Epidermal melanocyte (primary cell): ENCODE results near the gene PI4KA.
"Not testable (repeated sequence)": the region's sequence is repeated elsewhere in the genome, so short reads cannot be mapped to it uniquely, and the experiment has no call there.

Source experiments
- DNase-seq: peaks from one replicate; pipeline ENCODE4 v3.0.0; 2011; ENCODE audit warnings: low spot score; ENCODE audit not compliant: insufficient read length

Gene PI4KA

DNA sequence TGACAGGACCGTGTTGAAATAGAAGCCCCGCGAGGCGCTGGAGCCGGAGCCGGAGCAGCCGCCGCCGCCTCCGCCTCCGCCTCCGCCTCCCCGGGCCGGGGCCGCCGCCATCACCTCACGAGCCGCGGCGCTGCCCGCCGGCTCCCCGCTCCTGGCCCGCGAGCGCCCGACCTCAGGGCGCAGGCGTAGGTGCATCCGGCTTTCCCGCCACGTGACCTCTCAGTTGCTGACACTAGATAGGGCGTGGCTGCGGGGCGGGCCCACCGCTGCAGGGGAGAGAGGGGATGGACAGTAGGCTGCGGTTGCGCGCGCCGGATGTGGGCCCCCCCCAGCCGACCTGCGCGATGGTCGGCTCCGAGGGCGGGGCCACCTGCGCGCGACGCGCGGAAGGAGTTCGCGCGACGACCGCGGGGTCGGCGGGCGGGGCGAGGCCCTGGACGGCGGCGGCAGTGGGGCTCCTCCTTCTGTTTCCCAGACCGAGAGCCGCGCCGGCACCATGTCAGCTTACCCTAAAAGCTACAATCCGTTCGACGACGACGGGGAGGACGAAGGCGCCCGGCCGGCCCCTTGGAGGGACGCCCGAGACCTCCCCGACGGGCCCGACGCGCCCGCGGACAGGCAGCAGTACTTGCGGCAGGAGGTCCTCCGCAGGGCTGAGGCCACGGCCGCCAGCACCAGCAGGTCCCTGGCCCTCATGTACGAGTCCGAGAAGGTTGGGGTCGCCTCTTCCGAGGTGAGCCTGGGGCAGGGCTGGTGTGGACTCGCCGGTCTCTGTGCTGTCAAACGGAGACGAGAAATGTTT lies at the start of gene PI4KA, which contains the start of gene SNAP29:
Gene PI4KA (minus strand): TSS at position 197 of the 802 bp plus-strand sequence. CDS start 86 bp downstream, at position 111.
Gene SNAP29 (plus strand): TSS at position 393 of the 802 bp plus-strand sequence. CDS start 104 bp downstream, at position 497.
- DNase-seq: peak; percentile 99

DNA sequence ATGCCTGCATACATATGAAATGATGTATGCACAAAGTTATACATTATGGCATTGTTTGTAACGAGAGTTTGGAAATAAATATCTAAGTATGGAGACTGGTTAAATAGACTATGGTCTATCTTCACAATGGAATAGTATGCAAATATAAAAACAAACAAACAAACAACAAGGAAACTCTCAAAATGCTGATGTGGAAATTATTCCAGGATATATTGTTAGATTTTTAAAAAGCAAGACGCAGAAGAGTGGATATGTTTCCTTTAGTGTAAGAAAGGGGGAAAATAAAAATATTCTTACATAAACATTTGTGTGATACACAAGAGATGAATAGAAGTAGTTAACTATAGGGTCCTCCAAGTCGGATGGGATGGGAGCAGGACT lies 47.8 kb upstream of the PI4KA start:
- no peak for DNase-seq

DNA sequence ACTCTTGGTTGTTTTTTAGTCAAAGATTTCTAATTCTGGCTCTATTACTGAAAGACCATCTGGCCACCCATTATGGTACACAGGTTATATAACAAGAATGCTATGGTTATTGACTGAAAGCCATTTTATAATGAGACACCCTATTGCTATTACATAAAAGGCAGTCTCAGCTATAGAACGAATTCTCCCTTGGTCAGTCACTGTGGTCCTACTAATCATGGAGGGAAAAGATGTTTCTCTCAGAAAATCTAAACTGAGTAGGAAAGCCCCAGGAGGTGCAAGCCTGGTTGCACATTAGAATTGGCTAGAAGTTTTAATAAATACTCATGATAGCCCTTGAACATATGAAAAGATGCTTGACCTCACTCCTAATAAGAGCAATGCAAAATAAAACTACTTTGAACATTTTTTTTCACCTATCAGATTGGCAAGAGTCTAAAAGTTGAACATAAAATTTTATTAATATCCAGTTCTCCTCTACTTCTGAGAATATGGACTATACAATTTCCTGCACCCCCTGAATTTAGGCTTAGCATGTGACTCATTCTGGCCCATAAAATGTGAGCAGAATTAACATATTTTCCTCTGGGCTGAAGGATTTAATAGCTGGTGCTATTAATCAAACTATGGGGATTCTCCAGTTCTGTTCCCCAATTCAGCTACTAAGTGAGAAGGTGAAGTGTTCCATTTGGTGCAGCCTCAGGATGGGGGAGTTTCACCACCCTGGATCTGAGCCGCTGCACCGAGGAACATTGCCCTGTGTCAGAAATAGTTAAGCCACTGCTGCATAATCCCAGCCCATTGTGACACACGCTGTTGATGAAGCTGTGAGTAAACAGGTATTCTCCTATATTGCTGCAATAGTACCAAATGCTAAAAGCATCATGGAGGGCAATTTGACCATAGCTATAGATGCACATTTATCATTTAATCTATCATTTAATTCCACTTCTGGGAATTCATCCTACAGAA lies 47.1 kb upstream of the PI4KA start:
- DNase-seq: no peak

DNA sequence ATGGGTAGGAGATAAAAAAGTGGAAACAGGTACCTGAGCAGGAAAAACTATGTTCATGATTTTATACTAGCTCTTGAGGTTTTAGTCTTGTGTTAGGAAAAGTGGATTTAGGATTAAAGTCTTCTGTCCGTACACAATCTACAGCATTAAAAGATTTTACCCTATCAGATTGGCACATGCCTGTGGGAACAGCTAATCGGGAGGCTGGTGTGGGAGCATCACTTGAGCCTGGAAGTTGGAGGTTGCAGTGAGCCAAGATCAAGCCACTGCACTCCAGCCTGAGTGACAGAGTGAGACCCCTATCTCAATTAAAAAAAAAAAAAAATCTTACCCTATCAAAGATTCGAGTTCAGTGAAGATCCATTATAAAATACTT lies 46.4 kb upstream of the PI4KA start:
- no peak for DNase-seq

DNA sequence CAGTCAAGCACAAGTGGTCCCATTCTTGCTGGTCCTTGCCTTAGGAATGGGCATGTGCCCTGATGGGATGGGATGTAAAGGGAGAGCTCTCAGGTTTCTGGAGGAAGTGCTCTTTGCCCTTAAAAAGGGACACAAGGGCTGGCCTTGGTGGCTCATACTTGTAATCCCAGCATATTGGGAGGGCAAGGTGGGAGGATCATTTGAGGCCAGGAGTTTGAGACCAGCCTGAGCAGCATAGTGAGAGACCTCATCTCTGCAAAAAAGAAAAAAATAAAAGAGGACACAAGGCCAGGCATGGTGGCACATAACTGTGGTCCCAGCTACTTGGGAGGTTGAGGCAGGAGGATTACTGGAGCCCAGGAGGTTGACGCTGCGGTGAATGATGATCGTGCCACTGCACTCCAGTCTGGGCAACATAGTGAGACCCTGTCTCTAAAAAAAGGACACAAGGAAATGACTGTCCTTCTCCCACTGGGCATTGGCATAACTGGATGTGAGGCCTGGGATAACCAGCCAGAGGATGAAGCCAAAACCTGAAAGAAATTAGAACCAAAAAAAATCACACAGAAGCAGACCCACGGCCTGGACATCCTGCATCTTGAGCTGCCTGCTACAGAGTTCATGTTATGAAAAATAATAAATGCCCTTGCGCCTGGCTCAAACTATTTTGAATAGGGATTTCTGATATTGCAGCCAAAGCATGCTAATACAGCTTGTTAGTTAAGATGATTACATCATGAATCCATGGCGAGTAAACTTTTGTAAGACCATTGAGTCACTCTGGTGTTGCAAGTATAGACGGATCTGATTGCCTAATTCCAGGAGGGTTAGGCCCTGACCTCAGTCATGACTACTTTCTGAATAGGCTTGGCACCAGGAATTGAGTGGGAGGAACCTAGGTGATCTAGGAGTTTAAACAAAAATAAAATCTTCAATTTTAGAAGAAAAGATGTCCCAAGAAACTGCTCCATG lies 45.7 kb upstream of the PI4KA start:
- DNase-seq: peak; percentile 23

DNA sequence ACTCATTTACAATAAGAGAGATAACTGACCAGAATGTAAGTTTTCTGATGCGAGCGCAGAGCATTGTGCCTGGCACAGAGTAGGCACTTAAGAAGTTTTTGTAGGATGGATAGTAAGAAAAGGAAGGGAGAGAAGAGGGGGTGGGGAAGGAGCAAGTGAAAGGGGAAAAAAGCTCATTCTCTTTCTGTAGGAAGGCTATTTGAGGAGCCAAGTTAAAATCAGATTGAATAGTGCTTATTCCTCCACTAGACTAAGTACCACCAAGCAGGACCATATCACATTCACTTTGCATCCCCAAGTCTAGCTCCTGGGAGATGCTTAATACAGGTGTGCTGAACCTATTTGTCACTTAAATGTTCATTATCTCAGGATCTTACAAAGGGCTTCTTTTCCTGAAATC lies 44.5 kb upstream of the PI4KA start:
- no peak for DNase-seq

DNA sequence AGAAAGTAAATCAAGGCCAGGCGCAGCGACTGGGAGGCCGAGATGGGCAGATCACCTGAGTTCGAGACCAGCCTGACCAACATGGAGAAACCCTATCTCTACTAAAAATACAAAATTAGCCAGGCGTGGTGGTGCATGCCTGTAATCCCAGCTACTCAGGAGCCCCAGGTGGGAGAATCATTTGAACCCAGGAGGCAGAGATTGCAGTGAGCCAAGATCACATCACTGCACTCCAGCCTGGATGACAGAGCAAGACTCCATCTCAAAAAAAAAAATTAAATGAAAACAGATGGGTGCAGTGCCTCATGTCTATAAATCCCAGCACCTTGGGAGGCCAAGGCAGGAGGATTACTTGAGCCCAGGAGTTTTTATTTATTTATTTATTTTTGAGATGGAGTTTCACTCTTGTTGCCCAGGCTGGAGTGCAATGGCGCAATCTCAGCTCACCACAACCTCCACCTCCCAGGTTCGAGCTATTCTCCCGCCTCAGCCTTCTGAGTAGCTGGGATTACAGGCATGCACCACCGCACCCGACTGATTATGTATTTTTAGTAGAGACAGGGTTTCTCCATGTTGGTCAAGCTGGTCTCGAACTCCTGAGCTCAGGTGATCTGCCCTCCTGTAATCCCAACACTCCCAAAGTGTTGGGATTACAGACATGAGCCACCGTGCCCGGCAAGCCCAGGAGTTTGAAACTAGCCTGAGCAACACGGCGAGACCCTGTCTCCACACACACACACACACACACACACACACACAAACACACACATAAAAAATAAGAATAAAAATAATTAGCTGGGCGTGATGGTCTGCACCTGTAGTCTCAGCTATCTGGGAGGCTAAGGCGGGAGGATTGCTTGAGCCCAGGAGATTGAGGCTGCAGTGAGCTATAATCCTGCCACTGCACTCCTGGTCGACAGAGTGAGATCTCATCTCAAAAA lies 42.8 kb upstream of the PI4KA start:
- DNase-seq: not testable (repeated sequence)

DNA sequence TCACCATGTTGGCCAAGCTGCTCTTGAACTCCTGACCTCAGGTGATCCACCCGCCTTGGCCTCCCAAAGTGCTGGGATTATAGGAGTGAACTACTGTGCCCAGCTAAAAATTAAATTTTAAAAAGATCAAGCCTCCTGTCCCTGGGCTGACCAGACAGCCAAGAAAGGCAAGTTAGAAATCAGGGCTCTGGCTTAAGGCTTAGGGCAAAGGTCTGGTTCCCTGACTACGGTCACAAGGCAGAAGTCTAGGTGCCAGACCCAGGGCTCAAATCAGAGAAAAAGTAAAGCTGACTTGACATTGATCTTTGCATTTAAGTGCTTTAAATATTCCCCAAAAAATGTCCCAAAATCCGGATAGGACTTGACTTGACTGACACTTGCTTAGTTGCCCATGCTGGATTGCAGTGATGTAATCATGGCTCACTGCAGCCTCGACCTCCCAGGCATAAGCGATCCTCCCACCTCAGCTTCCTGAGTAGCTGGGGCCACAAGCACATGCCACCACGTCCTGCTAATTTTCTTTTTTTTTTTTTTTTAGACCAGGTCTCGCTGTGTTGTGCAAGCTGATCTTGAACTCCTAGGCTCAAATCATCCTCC lies 41.3 kb upstream of the PI4KA start:
- no peak for DNase-seq

DNA sequence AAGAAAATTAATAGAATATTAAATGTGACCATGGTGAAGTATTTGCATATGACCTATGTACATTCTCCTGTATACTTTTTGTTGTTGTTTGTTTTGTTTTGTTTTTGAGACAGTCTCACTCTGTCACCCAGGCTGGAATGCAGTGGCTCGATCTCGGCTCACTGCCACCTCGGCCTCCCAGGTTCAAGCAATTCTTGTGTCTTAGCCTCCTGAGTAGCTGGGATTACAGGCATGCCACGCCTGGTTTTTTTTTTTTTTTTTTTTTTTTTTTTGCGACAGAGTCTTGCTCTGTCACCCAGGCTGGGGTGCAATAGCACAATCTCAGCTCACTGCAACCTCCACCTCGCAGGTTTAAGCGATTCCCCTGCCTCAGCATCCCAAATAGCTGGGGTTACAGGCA lies 39.1 kb upstream of the PI4KA start:
- not testable (repeated sequence) for DNase-seq

DNA sequence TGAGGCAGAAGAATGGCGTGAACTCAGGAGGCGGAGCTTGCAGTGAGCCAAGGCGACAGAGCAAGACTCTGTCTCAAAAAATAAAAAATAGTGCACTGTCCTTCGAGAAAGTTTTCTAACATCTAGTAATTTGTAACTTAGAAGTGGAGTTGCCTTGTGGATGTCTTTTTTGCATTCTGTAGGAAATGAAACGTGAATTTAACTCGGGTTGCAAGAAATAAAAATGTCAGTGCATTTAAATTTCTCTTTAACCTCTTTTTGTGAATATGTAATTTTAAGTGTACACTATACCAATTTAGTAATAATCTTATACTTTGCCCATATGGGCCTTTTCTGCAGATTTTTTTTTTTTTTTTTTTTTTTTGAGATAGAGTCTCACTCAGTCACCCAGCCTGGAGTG lies 32.4 kb upstream of the PI4KA start:
- DNase-seq: no peak

DNA sequence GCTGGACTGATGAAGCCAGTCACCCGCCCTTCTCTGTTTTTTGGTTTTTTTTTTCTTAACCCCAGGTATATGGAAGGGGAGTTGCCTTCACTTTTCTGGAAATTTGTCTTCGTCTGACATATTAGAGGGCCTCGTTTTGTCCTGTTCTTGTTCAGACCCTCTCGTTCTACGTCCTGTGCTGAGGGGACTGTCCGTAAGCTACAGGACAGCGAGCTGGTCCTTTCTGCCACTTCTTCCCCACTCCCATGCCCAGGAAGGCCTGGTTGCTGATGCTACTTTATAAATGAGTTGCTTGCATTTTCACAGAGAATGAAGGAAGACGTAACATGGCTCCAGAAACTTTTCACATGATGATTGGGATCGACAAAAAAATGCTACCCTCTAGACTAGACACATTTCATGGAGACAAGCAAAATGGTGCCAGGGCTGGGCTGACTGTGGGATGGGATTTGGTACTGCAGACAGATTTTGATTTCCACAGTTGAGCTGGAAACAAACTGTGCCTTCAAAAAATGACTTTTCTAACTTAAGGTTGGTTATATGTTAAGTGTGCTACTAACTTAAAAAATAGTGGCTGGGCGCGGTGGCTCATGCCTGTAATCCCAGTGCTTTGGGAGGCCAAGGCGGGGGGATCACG lies 31.4 kb upstream of the PI4KA start:
- DNase-seq: no peak

DNA sequence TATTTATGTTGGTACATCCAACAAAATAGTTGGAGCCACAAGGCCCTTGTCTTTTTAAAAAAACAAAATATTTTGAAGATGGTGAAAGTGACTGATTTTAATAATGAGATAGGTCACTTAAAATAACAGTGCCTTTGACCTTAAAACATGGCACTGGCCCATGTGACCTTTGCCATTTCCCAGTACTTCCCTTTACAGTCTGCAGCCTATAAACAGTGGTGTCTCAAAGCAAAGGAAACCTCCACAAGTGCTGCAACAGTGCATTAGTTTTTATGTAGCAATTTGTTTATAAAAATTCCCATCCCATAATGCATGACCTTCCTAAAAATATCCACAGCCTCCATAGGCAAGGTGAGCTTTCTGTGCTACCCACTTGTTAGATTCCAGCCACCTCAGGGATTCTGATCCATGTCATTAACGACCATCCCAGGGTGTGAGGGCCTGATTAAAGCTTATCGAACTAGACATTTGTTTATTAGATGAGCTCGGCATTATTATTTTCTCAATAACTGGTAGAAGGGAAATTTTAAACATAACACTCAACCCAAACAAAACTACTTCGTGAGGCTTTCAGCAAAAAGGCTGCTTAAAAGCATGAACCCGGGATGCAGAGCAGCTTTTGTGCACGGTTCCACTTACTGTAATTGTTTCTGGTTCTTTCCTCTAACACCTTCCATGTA lies 30.6 kb upstream of the PI4KA start:
- no peak for DNase-seq

DNA sequence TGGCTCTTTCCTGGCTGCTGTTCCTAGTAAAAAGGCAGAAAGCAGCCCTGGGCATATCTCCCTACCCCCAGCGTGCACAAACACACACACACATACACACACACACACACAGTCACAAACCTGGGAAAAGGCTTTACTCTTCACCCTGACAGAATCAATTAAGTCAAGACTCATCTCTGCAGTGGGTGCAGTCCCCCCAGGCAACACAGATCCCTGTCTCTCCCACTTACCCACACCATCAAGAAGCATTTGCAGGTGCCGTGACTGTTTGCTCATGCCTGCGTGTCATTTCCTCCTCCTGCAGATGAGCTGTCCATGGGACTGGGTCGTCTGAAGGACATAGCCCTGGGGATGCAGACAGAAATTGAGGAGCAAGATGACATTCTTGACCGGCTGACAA lies 28.8 kb upstream of the PI4KA start:
- DNase-seq: no peak

DNA sequence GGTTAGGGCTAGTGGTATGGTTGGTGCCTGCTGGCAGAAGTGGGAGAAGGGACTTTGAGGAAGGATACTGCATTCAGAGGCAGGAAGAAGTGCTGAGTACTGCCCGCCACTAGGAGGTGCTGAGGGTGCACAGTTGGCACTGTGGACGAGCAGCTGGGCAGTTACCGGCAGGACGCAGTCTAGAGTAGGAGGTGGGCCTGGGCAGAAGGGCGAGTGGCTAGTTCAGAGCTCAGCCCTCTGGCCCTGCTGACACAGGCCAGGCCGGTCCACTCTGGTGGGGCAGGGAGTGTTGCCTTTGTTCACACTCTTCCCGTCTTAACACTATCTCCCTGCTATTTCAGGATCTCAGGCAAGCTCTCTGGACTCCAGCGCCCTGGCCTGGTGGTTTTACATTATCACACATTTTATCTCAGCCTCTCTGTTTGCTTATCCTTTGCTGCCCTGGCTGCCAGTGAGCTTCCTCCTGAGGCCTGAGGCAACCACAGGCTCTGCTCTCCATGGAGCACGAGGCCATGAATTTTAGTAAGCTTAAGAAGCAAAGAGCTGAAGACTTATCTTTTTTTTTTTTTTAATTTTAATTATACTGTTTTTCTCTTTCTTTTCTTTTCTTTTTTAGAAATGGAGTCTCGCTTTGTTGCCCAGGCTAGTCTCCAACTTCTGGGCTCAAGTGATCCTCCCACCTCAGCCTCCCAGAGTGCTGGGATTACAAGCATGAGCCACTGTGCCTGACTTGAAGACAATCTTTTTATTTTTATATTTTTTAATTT lies 27.1 kb upstream of the PI4KA start:
- DNase-seq: peak; percentile 87

DNA sequence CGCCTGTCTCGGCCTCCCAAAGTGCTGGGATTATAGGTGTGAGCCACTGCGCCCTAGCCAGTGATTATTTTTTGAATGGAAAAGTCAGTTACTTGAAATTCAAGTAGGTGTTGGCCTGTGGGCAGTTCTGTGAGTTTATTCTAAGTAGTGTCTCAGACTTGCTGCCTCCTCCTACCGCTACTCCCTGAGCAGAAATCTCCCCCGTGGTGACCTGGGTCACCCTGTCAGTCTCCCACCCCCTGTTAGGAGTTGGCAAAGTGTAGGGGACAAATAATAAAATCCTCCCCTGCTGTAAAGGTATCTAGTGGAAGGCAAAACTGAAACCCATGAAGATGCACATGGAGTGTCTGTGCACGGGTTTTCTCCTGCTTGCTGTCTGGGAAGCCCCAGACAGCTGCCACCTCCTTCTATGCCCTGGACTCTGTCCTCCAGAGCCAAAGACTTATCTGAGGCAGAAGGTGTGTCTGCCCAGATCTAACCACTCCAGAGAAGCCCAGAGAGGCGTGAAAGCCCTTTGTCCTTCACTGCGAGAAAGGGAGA lies 26.5 kb upstream of the PI4KA start:
- DNase-seq: no peak

DNA sequence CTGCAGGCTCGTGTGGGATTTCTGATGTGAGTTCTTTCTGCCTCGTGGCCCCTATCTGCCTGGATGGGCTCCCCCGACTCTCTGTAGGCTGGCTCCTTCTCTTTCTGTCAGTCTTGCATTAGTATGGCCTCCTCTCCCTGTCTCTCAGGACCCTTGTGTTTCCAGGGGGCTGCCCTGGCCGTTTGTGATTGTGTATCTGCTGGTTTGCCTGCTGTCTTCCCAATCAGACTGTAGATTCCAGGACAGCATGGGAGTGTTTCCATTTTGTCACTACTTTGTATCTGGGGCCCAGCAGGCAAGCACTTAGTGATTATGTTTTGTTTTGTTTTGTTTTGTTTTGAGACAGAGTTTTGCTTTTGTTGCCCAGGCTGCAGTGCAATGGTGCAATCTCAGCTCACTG lies 25.8 kb upstream of the PI4KA start:
- no peak for DNase-seq

DNA sequence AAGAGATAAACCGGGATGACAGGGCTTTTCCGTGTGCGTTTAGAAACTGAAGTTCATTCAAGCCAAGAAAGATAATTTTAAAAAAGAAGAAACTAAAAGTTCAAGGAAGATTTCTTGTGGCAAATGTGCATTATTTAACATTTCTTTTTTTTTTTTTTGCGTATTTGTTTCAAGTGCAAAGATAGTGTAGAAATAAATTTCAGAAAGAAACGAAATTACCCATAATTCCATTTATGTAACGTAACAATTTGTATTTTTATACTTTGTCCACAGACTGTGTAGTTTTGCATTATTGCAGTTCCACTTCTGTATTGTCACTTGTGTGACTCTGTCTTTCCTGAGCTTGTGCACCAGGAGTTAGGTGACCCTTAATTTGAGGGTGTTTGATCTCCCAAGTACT lies 24.2 kb upstream of the PI4KA start:
- no peak for DNase-seq
